Uterus (tissue), 2 donors: ENCODE measurements around the gene CST4.

Experiments
- POLR2A ChIP-seq, 2 donors: fragments of 450-650 bp; IDR thresholded peaks; one replicate each; pipeline ENCODE4 v1.6.1; 2016; ENCODE audit warnings: antibody characterized with exemption in 2 of 2, mild to moderate bottlenecking in 1 of 2, moderate library complexity in 1 of 2
- TF ChIP-seq, protein P1 (sequence below), 4 experiments: fragments of 200-600 bp in 2 of 4; fragments of 450-650 bp in 2 of 4; sonication (generic) in 2 of 4; IDR thresholded peaks; one replicate each; pipeline ENCODE4 v1.5.1; 2016 to 2019; ENCODE audit warnings: antibody characterized with exemption in 4 of 4, mild to moderate bottlenecking in 2 of 4, moderate library complexity in 1 of 4

DNA sequence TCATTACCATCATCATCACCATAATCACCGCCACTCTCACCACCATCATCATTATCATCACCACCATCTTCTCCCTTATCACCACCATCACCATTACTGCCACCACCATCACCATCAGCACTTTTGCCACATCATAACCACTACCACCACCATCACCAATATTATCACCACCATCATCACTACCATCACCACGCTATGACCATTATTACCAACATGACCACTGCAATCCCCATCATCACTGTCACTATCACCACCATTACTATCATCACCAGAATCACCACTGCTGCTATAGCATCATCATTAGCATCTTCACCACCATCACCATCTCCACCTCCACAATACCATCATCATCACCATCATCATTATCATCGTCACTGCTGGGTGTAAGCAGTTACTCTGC, 36.3 kb upstream of the CST4 start:
- TF ChIP-seq, protein P1, sequence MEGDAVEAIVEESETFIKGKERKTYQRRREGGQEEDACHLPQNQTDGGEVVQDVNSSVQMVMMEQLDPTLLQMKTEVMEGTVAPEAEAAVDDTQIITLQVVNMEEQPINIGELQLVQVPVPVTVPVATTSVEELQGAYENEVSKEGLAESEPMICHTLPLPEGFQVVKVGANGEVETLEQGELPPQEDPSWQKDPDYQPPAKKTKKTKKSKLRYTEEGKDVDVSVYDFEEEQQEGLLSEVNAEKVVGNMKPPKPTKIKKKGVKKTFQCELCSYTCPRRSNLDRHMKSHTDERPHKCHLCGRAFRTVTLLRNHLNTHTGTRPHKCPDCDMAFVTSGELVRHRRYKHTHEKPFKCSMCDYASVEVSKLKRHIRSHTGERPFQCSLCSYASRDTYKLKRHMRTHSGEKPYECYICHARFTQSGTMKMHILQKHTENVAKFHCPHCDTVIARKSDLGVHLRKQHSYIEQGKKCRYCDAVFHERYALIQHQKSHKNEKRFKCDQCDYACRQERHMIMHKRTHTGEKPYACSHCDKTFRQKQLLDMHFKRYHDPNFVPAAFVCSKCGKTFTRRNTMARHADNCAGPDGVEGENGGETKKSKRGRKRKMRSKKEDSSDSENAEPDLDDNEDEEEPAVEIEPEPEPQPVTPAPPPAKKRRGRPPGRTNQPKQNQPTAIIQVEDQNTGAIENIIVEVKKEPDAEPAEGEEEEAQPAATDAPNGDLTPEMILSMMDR (IDR thresholded peaks at IDR 0.05) = no peak
- no peak for TF ChIP-seq POLR2A (IDR thresholded peaks at IDR 0.05)
